Measurements from ENCODE around the gene PLEKHH1. TPM values are rescaled to one million over a fixed set of nuclear protein-coding genes. Genes with fewer than 3 reads are reported as not detected.

PLEKHH1 gene
- total and polyA plus RNA-seq, 2 experiments from 2014 or later, result 14.7 to 33.9 TPM

- Mint-ChIP-seq H3K4me1 (peaks cover 10% of the 10 kb centered on the region), H3K27me3 (ENCODE audit: insufficient read depth, low read depth, poor library complexity) (peaks cover 6% of the 10 kb centered on the region), H3K4me3 (no peak overlapping the region), H3K27ac (no peak overlapping the region), H3K9me3 (no peaks in the 10 kb centered on the region; the same call in 2 of the 3 replicates), H3K36me3 (ENCODE audit: low read depth) (peaks cover 30% of the 10 kb centered on the region)
- no peak for TF ChIP-seq NANOG (IDR thresholded peaks at IDR 0.05; ENCODE audit: borderline replicate concordance)
- no peak for TF ChIP-seq CREB1 (CRISPR knock-in tag; IDR thresholded peaks at IDR 0.05; ENCODE audit: low read depth)
- no peak for TF ChIP-seq ZNF462 (CRISPR knock-in tag; IDR thresholded peaks at IDR 0.05)
- TF ChIP-seq, protein P1, sequence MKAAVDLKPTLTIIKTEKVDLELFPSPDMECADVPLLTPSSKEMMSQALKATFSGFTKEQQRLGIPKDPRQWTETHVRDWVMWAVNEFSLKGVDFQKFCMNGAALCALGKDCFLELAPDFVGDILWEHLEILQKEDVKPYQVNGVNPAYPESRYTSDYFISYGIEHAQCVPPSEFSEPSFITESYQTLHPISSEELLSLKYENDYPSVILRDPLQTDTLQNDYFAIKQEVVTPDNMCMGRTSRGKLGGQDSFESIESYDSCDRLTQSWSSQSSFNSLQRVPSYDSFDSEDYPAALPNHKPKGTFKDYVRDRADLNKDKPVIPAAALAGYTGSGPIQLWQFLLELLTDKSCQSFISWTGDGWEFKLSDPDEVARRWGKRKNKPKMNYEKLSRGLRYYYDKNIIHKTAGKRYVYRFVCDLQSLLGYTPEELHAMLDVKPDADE (IDR thresholded peaks at IDR 0.05), result no peak
- no peak for TF ChIP-seq EZH2phosphoT487 (IDR thresholded peaks at IDR 0.05; ENCODE audit: unreplicated experiment)
- no peak for TF ChIP-seq ZNF331 (CRISPR knock-in tag; IDR thresholded peaks at IDR 0.05; ENCODE audit: low read depth)
- TF ChIP-seq, protein P2, sequence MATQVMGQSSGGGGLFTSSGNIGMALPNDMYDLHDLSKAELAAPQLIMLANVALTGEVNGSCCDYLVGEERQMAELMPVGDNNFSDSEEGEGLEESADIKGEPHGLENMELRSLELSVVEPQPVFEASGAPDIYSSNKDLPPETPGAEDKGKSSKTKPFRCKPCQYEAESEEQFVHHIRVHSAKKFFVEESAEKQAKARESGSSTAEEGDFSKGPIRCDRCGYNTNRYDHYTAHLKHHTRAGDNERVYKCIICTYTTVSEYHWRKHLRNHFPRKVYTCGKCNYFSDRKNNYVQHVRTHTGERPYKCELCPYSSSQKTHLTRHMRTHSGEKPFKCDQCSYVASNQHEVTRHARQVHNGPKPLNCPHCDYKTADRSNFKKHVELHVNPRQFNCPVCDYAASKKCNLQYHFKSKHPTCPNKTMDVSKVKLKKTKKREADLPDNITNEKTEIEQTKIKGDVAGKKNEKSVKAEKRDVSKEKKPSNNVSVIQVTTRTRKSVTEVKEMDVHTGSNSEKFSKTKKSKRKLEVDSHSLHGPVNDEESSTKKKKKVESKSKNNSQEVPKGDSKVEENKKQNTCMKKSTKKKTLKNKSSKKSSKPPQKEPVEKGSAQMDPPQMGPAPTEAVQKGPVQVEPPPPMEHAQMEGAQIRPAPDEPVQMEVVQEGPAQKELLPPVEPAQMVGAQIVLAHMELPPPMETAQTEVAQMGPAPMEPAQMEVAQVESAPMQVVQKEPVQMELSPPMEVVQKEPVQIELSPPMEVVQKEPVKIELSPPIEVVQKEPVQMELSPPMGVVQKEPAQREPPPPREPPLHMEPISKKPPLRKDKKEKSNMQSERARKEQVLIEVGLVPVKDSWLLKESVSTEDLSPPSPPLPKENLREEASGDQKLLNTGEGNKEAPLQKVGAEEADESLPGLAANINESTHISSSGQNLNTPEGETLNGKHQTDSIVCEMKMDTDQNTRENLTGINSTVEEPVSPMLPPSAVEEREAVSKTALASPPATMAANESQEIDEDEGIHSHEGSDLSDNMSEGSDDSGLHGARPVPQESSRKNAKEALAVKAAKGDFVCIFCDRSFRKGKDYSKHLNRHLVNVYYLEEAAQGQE (IDR thresholded peaks at IDR 0.05; ENCODE audit: unreplicated experiment), result no peak
- TF ChIP-seq POLR2AphosphoS5 (IDR thresholded peaks at IDR 0.05; ENCODE audit: low read depth), result no peak
- TF ChIP-seq EZH2 (IDR thresholded peaks at IDR 0.05; ENCODE audit: low read depth, unreplicated experiment), result no peak
- TF ChIP-seq CTCF (conservative IDR thresholded peaks at IDR 0.05; ENCODE audit: low read depth in 2 of 2), result no peak
- no peak for TF ChIP-seq STAT1 (IDR thresholded peaks at IDR 0.05; ENCODE audit: unreplicated experiment)
- no peak for TF ChIP-seq JUNB (IDR thresholded peaks at IDR 0.05; ENCODE audit: unreplicated experiment)
- TF ChIP-seq ZNF114 (CRISPR knock-in tag; IDR thresholded peaks at IDR 0.05), result no peak
- H3K4me3 ChIP-seq, result no peak overlapping the region
- no peaks in the 10 kb centered on the region for H3K4me1 ChIP-seq (ENCODE audit: insufficient read depth)
- H2AFZ ChIP-seq, result no peak overlapping the region
- DNase-seq (ENCODE audit: low spot score) (no peak), ATAC-seq (no peak)
- no peaks in the 10 kb centered on the region for H3F3A ChIP-seq (replicated peaks; ENCODE audit: low read depth)
- H3K27me3 ChIP-seq (ENCODE audit: insufficient read depth), result no peaks in the 10 kb centered on the region
- H3K79me2 ChIP-seq (replicated peaks; ENCODE audit: insufficient read depth), result no peaks in the 10 kb centered on the region
- H3K4me2 ChIP-seq, result no peak overlapping the region
- no peak overlapping the region for H3K27ac ChIP-seq (ENCODE audit: low read depth)
- H3K9me2 ChIP-seq (ENCODE audit: insufficient read depth), result no peaks in the 10 kb centered on the region
- no peaks in the 10 kb centered on the region for H4K20me1 ChIP-seq (replicated peaks; ENCODE audit: insufficient read depth)
- H3K36me3 ChIP-seq (ENCODE audit: insufficient read depth), result 0 out of 2 replicates have a peak, but pooled peaks cover 6% of the 10 kb centered on the region
These were observed 29.1 kb downstream of the PLEKHH1 start for GRCh38 chr14:67562025-67562775.

Data from GM23338 (cell line).